ENCODE data around the gene KCNN3.

KCNN3 gene

GRCh38 chr1:154769193-154769895 lies 100.7 kb downstream of the KCNN3 start:
- DNase-seq, result no peak

- DNase-seq, result no peak
These were observed 101.5 kb downstream of the KCNN3 start for GRCh38 chr1:154768456-154769125.

- peak; percentile 56 for DNase-seq
These were observed 102.5 kb downstream of the KCNN3 start for GRCh38 chr1:154767315-154768240.

GRCh38 chr1:154765970-154766369 lies 104.1 kb downstream of the KCNN3 start:
- no peak for DNase-seq

GRCh38 chr1:154764773-154765172 lies 105.3 kb downstream of the KCNN3 start:
- no peak for DNase-seq

GRCh38 chr1:154764181-154764580 lies 105.9 kb downstream of the KCNN3 start:
- no peak for DNase-seq

GRCh38 chr1:154760469-154760933 lies 109.6 kb downstream of the KCNN3 start:
- peak; percentile 77 for DNase-seq

- no peak for DNase-seq
These were observed 110.3 kb downstream of the KCNN3 start for GRCh38 chr1:154759793-154760192.

DNA sequence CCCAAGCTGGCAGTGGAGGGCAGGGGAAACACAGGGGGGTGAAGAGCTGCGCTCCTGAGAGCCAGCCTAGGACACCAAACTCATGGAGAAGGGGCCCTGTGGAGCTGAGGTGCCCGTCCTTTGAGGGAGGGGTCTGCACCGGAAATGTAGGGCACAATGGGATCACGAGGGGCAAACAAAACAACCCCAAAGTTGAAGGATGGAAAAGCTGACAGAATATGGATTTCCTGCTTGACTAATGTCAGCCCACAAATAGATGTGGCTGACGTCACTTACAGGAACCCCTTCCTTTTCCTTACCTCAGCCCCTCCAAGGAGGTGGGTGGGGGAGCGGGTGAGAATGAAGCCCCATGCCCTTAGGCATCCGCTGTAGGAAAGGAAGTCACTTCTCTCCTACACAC lies 110.9 kb downstream of the KCNN3 start:
- DNase-seq, result no peak

- no peak for DNase-seq
These were observed 111.7 kb downstream of the KCNN3 start for GRCh38 chr1:154758346-154758745.

DNA sequence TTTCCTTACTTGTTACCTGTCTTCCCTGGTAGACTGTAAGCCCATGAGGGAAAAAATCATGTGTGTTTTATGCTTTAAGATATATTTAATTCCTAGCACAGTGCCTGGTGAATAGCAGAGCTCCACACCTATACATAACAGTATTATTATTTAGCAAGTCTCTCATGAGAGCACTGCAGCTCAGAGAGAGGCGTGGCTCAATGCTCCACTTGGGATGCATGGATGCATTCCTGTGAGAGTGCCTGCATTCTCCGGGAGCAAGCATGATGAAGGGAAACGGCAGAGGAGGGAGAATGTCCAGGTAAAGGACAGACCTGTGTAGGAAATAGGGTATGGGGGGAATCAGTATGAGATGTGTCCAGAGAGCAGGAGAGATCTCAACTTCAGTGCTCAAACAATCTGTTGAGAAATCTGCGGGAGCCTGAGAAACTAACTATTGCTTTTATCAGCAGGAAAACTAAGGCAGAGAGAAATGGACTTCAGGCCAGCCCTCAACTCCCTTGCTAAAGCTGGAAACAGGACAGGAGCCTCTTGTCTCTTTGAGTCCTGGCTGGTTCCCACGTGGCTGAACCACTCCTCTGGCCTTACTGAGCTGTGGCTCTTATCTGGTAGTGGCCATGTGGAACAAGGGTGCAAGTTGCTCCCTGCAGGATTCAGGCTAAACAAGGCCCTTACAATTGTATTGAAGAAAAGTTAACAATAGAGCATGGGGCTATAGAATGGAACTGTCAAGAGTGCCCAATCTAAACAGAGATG lies 113.1 kb downstream of the KCNN3 start:
- DNase-seq, result no peak

GRCh38 chr1:154755858-154756730 lies 114.0 kb downstream of the KCNN3 start:
- DNase-seq, result no peak

DNA sequence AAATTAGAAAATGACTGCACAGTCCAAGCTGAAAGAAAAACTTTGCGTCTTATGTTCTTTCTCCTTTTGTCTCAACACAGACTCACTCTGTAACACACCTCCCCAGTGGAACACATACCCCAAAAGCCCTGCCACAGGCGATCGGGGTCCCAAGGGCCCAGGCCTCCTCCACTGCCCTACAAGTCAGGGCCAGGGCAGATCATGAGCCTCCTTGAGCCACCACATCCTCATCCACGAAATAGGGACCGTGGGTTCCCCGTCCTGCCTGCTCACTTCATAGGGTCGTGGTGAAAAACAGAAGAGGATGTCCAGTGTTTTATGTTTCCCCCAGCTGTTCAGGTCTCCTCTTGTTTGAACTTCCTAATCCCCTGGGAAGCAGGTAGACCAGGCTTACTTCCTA lies 116.7 kb downstream of the KCNN3 start:
- DNase-seq, result no peak

DNA sequence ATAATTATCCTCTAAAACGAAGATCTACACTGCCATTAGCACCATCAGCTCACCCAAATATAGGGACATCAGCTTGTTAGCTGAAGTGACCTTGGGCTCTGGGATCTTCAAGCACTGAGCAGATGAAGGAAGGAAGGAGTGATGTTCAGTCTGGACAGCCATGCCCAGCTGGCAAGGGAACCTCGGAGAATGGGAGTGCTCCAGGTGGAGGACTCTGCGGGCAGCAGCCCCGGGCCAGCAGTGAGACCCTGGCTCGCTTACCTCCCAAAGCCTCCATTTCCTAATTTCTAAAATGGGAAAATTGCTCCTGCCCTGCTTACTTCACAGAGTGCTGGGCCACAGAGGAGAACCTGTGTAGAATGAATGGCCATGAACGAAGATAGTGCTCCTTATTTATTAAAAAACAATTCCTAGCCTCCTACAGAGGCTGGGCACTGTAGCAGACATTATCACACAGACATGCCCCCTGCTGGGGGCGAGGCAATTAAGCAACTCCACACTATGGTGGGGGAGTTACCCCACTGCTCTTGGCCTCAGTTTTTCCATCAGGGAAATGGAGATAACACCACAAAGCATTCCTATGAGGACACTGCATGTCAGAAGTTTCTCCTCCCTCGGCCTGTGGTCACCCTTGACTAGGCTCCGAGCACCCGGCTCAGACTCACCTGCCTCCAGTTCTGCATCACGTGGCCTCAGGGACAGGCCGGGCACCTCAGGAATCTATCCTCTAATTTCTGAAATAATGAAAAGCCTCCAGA lies 117.6 kb downstream of the KCNN3 start:
- no peak for DNase-seq

- DNase-seq, result peak; percentile 47
These were observed 118.4 kb downstream of the KCNN3 start for GRCh38 chr1:154751690-154752089.

GRCh38 chr1:154750681-154751665 lies 119.1 kb downstream of the KCNN3 start:
- DNase-seq, result no peak

DNA sequence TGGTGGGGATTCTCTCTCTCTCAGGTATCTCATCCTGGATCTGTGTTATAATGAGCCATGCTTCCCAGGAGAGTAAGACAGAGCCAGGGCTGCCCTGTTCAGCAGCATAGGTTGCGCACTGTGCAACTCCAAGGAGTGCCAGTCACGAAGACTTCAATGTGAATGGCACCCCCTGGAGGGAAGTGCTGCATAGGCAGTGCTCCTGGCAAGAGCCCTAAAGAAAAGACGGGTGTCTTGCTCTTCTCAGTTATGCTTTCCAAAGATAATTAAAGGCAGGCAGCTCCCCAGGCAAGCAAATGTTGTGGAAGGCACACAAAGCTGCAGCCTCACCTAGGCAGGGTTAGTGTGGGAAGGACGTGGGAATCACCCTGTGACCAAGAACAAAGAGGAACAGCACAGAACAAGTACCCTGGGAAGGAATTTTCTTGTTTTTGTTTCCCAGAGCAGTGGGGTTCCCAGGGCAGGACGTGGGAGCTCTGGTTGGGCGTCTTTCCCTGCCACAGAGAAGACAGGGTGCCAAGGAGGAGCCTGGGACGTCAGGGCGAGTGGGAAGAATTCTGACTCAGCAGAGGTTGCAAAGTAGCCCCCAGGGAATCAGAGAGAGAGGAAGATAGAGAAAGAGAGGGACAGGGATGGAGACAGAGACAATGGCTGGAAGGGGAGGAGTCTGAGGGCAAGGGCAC lies 120.9 kb downstream of the KCNN3 start:
- DNase-seq, result no peak

GRCh38 chr1:154748405-154748775 lies 121.7 kb downstream of the KCNN3 start:
- DNase-seq, result peak; percentile 53

All from eye (tissue), 1 donor.